ENCODE results near the gene GNGT2.
A peak's percentile ranks its signal among the peaks of the same experiment; 100 is the strongest.

GNGT2 gene

DNA sequence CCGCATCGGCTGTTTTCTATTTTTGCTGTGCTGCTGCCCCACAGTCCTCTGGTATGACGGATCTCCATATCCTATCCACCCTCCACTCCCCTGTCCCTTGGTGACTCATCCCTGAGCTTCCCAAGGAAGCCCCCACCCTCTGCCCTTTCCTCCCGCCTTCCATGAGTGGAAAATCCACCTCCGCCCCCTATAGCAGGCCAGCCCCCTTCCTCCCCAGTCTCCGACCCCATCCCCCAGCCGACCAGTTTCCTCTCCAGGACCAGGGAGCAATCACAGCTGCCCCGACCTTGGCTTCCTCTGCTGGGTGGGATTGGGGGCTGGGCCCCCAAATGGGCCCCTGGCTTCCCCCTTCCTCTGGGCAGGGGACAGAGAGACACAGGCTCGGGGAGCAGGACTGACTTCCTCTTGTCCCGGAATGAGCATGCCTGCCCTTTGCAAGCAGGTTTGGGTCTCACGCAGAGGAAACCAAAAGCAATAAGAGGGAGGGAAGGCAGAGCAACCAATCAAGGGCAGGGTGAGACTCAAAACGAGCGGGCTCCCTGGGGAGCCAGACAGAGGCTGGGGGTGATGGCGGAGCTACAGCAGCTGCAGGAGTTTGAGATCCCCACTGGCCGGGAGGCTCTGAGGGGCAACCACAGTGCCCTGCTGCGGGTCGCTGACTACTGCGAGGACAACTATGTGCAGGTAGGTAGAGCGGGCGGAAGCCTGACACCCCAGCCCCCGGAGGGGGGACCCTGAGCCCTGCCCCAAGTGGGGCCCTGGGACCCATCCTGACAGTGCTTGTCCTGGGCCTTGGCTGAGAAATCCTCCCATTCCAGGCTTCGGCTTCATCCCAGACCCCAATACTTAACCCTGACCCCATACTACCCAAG lies at the start of gene GNGT2, which contains the start of gene ABI3:
Gene GNGT2, minus strand, starts transcription at position 417 of the 872 bp plus-strand sequence. CDS start 3,152 bp downstream, outside the sequence.
Gene ABI3, plus strand, starts transcription at position 550 of the 872 bp plus-strand sequence. Its CDS starts 18 bp downstream, at position 568.
- DNase-seq = peak; percentile 90

DNA sequence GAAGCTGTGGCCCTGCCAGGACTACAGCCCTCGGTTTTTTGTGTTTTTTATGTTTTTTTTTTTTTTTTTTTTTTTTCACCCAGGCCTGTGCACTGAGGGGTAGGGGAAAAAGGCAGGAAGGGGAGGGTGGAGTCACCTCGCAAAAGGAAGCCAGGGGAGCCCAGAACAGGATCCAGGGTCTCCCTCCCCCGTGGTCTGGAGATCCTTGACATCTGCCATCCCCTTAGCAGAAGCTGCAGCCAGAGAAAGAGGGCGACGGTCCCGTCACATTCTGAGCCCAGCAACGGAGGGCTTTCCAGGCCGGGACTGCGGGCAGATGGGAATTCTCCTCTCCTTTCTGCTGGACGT lies 49.3 kb upstream of the GNGT2 start:
- no peak for DNase-seq

DNA sequence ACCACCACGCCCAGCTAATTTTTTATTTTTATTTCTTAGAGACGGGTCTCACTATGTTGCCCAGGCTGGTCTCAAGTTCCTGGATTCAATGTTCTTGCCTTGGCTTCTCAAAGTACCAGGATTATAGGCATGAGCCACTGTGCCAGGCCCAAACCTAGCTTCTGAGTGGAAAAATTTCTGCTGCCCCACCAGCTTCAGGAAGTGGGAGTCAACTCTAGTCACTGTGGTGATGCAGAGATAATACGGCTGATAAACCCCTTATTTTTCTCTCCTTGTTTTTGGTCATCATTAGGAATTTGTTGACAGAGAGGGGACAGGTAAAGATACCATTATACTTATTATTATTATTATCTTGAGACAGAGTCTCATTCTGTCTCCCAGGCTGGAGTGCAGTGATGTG lies 48.0 kb upstream of the GNGT2 start:
- no peak for DNase-seq

- DNase-seq = no peak
Observed at GRCh38 chr17:49255125-49255524, 44.8 kb upstream of the GNGT2 start.

DNA sequence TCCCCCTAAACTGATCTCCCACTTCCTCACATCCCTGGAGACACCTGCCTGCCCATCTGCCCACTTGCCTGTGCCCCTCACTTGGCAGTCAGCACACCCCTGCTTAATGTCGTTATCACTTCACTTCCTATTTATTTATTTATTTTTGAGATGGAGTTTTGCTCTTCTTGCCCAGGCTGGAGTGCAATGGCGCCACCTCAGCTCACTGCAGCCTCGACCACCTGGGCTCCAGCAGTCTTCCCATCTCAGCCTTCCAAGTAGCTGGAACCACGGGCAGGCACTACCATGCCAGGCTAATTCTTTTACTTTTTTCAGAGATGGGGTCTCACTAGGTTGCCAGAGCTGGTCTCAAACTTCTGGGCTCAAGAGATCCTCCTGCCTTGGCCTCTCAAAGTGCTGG lies 43.7 kb upstream of the GNGT2 start:
- no peak for DNase-seq

- DNase-seq = no peak
Observed at GRCh38 chr17:49252148-49252695, 41.8 kb upstream of the GNGT2 start.

DNA sequence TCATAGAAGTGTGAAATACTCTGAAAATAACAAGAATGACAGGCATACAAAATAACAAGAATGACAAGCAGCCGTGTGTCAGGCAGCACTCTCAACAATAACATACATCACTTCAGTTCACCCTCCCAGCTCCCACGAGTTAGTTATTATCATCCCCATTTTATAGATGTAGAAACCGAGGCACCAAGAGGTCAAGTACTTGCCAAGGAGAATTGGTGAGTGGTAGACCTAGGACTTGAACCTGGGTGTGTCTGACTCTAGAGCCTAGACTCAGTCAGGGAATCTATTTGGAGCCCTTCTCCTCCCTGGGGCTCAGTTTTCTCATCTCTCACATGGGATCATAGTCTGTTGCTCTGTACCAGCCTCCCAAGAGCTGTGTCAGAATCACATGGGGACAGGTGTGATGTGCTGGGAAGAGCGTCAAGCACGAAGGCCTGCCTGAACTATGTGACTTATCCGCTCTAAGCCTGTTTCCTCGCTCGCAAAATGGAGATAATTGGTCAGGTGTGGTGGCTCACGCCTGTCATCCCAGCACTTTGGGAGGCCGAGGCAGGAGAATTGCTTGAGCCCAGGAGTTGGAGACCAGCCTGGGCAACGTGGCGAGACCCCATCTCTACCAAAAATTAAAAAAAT lies 39.6 kb upstream of the GNGT2 start:
- no peak for DNase-seq

DNA sequence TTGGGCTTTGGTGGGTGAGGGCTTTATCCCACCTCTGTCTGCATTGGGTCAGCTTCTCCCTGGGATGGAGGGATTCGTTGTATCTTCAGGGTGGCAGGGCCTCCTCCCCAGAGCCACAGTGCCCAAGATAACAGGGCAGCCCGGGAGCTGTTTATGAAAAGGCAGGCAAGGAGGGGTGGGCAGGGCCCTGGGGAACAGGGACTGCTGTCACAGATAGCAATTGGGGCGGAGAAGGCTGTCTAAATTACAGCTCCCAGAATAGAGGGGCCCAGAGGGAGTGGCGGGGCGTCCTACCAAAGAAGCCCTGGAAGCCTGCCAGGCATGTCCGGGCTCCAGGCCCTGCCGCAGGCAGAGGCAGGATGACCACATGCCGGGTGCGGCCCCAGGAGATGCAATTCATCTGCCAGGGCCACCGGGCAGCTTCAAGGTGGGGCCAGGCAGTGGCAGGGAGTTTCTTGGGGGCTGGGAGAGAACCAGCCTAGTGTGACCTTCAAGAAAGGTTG lies 39.0 kb upstream of the GNGT2 start:
- DNase-seq = no peak

DNA sequence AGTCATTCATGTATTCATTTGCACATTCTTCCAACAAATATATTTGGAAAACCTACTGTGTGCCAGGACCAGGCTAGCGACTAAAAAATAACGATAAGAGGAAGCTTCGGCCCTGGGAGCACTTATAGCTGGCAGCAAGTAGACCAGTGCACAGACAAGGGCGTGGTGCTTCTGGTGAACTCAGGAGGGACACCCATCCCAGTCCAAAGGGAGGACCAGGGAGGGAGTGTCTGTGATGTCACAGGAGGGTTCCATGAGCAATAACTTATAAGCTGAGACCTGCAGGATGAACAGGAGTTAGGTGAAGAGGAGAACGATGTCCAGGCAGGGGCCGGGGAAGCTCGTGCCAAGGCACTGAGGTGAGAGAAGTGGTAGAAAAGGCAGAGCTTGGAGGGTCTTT lies 37.6 kb upstream of the GNGT2 start:
- DNase-seq = no peak

DNA sequence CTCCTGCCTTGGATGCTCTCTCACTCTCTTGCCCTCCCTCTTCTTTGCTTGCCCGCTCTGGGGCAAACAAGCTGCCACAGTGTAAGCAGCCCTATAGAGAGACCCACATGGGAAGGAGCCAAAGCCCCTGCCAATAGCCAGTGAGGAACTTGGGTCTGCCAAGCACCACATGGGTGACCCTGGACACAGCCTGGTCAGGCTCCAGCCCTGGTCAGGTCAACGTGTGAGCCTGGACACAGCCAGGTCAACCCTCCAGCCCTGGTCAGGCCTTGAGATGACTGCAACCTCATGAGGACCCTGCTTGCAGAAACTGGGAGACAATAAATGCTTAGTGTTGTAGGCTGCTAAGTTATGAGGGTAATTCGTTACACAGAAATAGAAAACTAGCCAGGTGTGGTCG lies 34.5 kb upstream of the GNGT2 start:
- no peak for DNase-seq

- DNase-seq = no peak
Observed at GRCh38 chr17:49242813-49243212, 32.4 kb upstream of the GNGT2 start.

DNA sequence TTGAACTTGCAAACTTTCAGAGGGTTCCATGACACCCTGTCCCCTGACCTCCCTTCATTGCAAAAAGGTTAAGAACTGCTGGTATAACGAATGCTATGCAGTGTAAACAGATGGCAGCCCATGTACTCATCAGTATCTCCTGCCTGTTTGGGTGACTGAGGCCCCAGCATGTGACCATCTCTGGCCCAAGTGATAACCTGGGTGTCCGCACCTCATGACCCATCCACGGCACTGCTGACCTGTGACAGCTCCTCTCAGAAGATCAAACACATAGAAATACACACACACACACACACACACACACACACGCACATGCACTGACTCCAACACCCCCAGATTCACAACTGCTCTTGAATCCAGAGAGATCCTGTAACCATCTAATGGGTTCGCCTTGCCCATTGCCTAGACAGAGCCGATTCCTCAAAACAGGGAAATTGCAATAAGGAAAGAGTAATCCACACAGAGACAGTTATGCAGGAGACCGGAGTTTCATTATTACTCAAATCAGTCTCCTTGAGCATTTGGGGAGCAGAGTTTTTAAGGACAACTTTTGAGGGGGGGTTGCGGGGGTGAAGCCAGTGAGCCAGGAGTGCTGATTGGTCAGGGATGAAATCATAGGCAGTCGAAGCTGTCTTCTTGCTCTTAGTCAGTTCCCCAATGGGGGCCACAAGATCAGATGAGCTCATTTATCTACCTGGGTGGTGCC lies 31.5 kb upstream of the GNGT2 start:
- no peak for DNase-seq

GRCh38 chr17:49241040-49241439 lies 30.7 kb upstream of the GNGT2 start:
- no peak for DNase-seq

DNA sequence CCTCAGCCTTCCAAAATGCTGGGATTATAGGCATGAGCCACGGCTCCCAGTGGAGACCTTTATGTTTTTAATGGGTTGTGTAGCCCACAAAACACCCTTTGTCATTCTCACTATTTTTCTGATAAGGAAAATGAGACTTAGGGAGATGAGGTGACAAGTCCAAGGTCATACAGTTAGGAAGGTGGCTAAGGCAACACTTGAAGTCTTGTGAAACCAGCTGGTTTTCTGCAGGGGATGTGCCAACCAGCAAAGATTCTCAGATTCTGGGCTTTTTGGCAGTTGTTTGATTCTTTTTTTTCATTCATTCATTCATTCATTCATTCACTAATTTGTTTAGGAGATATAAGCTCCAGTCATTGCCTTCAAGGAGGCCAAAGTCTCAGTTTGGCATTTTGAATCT lies 30.2 kb upstream of the GNGT2 start:
- no peak for DNase-seq

DNA sequence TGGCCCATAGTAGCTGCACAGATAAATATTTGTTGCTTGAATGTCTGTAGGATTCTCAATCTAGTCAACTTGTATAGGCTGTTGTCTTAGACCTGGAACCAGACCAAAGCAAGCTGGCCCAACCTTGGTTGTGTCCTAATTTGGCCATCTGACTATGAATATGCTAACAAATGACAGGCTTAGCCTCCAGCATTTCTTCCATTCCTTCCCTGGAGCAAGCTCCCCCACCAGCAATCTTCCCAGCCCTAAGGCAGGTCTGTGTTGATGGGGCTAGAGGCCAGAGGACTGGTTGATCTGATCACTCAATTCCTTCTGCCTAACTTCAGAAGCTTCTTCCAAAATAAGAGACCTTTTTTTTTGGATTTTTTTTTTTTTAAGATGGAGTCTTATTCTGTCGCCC lies 29.6 kb upstream of the GNGT2 start:
- no peak for DNase-seq

GRCh38 chr17:49235896-49236295 lies 25.5 kb upstream of the GNGT2 start:
- DNase-seq = no peak

- DNase-seq = no peak
Observed at GRCh38 chr17:49234509-49235080, 24.2 kb upstream of the GNGT2 start.

DNA sequence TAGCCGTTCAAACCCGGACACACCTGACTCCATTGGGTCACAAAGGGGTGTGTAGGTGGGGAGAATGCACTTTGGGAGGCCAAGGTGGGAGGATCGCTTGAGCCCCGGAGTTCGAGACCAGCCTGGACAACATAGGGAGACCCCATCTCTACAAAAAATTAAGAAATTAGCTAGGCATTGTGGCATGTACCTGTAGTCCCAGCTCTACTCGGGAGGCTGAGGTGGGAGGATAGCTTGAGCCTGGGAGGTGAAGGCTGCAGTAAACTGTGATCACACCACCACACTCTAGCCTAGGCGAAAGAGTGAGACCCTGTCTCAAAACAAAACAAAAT lies 21.2 kb upstream of the GNGT2 start:
- DNase-seq = no peak

- peak; percentile 88 for DNase-seq
Observed at GRCh38 chr17:49230636-49231562, 20.5 kb upstream of the GNGT2 start, which contains the start of gene PHOSPHO1. TSS of gene PHOSPHO1 (minus strand) at chr17:49230787. CDS start at chr17:49226691, 4,096 bp downstream.

DNA sequence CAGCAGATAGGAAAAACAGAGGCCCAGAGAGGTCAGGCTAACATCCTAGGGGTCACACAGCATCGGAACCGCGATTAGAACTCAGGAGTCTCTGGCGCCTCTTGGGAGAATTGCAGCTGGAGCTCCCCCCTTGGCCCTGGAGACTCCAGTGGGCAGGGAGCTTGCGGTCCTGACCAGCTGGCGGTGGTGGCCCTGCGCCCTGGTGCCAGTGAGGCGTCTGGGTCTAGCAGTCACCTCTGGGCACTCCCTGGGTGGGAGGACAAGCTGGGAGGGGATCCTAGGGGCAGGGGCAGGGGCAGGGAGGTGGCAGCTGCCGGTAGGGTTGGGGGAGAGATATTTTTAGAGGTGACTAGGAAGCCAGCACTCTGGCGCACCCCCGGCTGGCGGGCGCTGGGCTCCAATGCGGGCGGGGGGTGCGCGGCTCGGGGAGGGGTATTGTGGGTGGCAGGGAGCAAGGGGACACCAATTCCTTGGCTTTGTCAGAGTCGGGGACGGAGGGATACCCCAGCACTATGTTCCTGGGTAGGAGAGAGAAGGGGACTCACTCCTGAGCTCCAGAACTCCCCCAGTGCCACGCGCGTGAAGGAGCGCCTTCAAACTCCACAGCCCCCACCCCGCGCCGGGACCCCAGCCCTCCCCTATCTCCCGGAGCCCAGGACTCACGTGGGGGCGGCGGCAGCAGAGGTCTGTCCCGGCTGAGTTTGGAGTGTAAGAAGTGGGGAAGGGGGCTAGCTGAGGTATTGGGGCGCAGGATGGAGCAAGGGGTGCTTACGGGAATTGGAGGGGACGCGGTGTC lies 19.6 kb upstream of the GNGT2 start:
- no peak for DNase-seq
